HG03558 (cell line): ENCODE measurements around the gene CYP4X1.
"Not testable (repeated sequence)": the region's sequence is repeated elsewhere in the genome, so short reads cannot be mapped to it uniquely, and the experiment has no call there.

ENCODE experiments used
- ATAC-seq: cut with Tn5 transposase; IDR thresholded peaks from one replicate; pipeline ENCODE4 v1.9.1; 2021; ENCODE audit warnings: moderate number of reproducible peaks; ENCODE audit not compliant: unreplicated experiment; ENCODE audit errors: extremely low read depth

The CYP4X1 gene, protein sequence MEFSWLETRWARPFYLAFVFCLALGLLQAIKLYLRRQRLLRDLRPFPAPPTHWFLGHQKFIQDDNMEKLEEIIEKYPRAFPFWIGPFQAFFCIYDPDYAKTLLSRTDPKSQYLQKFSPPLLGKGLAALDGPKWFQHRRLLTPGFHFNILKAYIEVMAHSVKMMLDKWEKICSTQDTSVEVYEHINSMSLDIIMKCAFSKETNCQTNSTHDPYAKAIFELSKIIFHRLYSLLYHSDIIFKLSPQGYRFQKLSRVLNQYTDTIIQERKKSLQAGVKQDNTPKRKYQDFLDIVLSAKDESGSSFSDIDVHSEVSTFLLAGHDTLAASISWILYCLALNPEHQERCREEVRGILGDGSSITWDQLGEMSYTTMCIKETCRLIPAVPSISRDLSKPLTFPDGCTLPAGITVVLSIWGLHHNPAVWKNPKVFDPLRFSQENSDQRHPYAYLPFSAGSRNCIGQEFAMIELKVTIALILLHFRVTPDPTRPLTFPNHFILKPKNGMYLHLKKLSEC

DNA sequence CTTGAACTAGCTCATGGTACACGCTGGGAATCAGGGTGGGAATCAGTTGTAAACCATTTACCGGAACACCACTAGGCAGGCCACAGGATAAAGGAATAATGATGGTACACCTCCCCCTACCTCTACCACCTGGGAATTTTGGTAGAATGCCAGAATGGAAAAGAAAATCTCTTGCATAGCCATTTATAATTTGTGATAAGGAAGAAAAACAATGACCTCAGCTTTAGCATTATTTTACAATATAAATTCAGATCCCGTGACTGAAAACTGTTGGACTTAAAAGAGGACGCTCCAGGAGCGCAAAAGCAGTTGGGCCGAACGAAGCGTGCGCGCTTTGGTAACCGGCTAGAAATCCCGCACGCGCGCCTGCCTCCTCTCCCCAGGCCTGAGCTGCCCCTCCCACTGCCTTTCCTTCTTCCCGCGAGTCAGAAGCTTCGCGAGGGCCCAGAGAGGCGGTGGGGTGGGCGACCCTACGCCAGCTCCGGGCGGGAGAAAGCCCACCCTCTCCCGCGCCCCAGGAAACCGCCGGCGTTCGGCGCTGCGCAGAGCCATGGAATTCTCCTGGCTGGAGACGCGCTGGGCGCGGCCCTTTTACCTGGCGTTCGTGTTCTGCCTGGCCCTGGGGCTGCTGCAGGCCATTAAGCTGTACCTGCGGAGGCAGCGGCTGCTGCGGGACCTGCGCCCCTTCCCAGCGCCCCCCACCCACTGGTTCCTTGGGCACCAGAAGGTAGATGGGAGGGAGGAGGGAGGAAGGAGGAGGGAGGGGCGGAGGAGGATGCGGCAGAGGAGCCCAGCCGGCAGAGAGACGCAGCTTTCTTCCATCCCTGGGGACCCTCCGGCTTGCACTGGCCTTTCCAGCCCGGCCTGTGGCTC, at the start of gene CYP4X1:
Gene CYP4X1, plus strand, starts transcription at position 402 of the 873 bp plus-strand sequence. Its CDS starts 149 bp downstream, at position 551.
- no peak for ATAC-seq

DNA sequence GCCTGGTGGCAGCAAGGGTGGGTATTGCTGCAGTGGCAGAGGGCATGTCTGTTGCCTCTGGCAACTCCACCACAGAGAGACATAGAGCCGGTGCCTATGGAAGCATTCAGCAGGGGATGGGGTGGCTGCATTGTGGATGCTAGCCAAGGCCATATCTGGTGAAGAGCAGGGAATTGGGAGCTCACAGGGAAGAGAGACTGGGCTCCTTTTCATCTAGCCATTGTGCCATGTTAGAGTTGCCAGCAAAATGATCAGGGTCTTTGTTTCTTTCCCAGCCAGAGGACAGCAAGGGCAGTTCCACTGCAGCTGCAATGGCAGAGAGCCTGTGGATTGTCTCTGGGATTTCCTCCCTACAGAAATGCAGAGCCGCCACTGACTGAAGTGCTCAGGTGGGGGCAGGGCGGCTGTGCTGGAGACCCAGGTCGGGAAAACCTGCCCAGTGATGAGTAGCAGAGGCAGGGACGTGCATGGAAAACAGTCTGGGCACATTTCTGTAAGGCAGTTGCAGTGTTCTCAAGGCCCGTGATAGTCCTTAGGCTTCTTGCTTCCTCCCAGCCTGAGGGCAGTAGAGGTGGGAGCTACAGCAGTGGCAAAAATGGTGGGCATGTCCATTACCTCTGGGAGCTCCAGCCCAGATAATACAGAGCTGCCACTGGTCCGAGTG, 40.2 kb upstream of the CYP4X1 start:
- no peak for ATAC-seq

DNA sequence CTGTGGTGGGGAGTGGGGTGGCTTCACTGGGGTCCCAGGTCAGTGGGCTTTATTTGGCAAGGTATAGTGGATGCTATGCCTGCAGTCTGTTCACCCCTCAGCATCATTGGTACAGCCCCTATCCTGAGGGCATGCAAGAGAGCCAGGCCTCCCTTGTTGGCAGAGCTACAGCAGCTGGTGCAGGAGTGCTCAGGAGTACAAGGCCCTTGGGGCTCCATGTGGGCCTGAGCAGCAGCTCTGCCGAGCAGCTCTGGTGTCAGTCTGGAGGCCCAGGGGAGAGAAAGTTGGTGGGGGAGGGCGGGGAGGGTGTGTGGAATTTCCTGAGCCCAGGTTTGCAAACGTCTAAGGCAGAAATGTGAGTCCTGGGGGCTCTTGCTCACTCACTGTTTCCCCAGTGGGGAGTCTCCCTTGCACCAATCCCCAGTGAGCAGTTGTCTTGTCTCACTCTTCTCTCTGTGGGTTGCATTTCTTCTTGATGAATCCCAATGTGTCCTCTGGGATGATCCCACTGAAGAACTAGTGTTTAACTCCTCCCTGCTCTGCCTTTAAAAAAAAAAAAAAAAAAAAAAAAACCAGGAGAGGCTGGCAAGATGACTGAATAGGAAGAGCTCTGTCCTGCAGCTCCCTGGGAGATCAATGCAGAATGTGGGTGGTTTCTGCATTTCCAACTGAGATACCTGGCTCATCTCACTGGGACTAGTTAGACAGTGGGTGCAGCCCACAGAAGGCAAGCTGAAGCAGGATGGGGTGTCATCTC, 39.5 kb upstream of the CYP4X1 start:
- no peak for ATAC-seq

GRCh38 chr1:46990541-46990940, 32.9 kb upstream of the CYP4X1 start:
- not testable (repeated sequence) for ATAC-seq

GRCh38 chr1:46991083-46991923, 32.2 kb upstream of the CYP4X1 start:
- ATAC-seq: no peak

GRCh38 chr1:46996659-46997281, 26.7 kb upstream of the CYP4X1 start:
- ATAC-seq: no peak

- ATAC-seq: no peak
Measured at GRCh38 chr1:47002211-47002610, 21.3 kb upstream of the CYP4X1 start.

DNA sequence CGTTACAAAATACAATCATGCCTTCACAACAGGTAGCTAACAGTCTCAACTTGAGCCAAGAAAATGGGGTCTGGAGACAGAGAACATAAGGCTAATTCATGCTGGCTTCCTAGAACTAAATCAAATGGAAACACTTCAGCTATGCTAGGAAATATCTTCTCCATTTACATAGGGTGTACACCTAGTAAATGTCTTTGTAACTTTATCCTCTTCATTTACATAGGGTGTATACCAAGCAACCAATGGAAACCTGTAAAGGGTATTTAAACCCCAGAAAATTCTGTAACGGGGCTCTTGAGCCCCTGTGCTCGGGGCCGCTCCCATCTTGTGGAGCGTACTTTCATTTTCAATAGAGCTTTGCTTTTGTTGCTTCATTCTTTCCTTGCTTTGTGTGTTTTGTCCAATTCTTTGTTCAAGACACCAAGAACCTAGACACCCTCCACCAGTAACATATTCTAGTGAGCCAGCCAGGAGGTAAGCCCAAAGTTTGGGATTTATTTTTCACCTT, 19.5 kb upstream of the CYP4X1 start:
- no peak for ATAC-seq

DNA sequence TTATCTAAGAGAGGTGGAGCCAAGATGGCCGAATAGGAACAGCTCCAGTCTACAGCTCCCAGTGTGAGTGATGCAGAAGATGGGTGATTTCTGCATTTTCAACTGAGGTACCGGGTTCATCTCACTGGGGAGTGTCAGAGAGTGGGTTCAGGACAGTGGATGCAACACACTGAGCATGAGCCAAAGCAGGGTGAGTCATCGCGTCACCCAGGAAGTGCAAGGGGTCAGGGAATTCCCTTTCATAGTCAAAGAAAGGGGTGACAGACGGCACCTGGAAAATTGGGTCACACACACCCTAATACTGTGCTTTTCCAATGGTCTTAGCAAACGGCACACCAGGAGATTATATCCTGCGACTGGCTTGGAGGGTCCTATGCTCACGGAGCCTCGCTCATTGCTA, 17.0 kb upstream of the CYP4X1 start:
- ATAC-seq: not testable (repeated sequence)

GRCh38 chr1:47013293-47013692, 10.2 kb upstream of the CYP4X1 start:
- ATAC-seq: no peak

GRCh38 chr1:47021070-47021469, 2.4 kb upstream of the CYP4X1 start:
- ATAC-seq: no peak

DNA sequence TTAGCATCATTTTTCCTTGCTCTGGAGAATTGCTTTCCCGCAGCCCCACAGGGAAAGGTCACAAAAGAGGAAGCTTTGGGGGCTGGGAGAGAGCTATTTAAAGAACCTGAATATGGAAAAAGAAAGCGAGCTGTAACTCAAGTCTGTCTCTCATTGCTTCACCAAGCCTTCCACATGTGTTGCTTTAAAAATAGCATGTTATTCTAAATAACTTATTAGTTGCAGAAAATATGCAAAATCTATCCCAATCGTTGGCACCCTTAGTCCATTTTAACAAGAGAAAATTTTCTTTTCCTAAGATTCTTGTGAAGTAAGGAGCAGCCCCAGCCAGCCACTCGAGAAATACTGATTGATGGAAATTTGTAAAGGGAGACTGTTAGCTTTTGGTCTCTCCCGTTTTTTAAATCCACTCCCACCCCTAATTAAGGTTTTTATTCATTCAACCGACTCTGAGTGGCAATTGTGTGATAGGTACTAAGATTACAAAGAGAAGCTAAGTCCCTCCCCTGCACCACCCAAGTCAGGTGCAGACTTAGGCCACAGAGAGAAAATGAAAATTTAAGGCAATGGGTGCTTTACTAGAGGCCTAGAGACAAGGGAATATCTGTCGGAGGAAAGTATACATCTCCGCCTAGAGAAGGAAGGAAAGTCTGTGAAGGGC, 802 bp downstream of the CYP4X1 start:
- ATAC-seq: no peak

- ATAC-seq: no peak
Measured at GRCh38 chr1:47030170-47030805, 6.8 kb downstream of the CYP4X1 start.

DNA sequence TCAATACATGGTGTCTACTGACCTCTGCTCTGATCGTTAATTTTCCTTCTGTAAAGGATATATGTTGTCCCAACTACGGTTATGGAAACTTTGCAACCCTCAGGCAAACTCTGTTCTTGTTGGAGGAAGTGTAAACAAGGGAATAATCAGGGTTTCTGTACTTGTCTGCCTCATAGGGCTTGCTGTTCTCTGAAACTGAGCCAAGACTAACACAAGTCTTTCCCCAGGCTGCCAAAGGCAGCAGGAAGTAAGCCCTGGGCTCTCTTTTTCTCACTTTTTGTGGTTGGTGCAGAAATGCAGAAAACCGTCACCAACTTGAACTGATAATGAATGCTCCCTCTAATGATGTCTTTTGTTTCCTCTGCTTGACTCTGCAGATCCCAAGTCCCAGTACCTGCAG, 7.6 kb downstream of the CYP4X1 start:
- ATAC-seq: no peak

DNA sequence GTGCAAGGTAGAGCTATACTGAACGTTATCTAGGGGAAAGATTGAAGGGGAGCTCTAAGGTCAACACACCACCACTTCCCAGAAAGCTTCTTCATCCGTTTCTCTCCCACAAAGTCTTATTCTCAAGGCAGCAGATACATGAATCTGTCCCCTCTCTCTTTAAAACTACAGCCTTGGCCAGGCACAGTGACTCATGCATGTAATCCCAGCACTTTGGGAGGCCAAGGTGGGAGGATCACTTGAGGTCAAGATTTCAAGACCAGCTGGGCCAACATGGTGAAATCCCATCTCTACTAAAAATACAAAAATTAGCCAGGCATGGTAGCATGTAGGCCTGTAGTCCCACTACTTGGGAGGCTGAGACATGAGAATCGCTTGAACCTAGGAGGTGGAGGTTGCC, 8.1 kb downstream of the CYP4X1 start:
- ATAC-seq: no peak

DNA sequence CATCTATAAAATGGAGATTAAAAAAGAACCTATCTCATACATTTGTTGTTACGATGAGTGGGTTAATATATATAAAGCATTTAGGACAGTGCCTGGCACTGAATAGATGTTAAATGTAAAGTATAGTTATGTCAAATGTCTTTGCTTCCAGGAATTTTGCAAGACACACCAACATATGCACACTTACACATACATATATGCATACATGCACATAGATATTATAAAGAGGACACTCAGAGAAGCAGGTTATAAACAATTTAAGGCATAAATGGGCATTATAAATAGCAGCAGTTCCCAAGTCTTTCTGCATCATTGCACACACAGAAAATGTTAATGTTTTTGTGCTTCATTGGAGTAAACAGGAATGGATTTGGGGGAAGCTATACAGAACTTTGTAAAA, 13.3 kb downstream of the CYP4X1 start:
- no peak for ATAC-seq

DNA sequence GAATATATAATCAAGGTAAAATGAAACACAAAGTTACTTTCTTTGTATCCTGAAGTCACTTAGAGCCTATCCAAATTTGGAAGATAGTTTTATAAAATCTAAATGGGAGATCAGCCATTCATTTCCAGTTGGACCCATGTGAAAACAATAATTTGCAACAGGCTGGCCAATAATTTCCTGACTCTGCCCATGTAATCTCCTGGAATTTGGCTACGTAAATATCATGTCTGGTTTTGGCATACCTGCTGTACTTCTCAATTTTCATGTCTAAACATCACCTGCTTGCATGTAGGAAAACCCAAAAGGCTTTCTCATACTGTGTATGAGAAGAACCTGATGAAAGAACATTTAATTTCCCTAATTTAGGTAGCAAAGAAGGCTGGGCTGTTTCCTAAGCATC, 35.9 kb downstream of the CYP4X1 start:
- no peak for ATAC-seq
